Measurements from ENCODE around the gene CBX8. TPM values are rescaled to one million over a fixed set of nuclear protein-coding genes. Genes with fewer than 3 reads are reported as not detected.

The CBX8 gene
- 1 to 10 TPM; 1.9 to 4.7 (median 4.2) TPM for total RNA-seq

GRCh38 chr17:79796763-79797491, at the start of gene CBX8:
CBX8 (minus strand) TSS chr17:79797077; CDS start chr17:79796998, 79 bp downstream.
- TF ChIP-seq CTCF (IDR thresholded peaks at IDR 0.05) (peak in 1 of 3 donors; percentile 22), POLR2A (IDR thresholded peaks at IDR 0.05) (no peak)
- DNase-seq (ENCODE audit: low spot score in 2 of 2): peak; percentile 99 to 100
- 0 to 4% methylated on average over 26 to 35 of the region's 79 CpGs for WGBS, 2 donors
- intact Hi-C loops (cut with DNase I; ENCODE audit: low total_unique reads): no loop called here
- peak within 1 kb of the TSS; percentile 37 for H3K4me3 ChIP-seq (ENCODE audit: low read depth, poor library complexity, severe bottlenecking)

DNA sequence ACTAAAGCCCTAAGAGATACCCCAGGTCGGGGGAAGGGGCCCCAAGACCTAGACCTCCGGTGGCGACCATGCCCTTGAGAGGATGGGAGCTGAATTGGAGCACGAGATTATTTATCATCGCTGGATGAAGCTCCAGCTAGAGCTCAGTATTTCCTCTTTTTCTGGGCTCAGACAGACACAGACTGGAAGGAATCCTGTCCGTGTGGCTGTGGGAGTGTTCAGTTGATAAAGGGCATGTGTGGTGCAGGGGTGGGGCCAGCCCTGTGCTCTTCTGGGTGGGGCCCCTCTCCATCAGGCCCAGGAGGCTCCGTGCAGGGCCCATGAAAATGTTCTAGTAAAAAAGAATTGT, 48.7 kb upstream of the CBX8 start:
- no peak overlapping the region for H3K4me3 ChIP-seq (ENCODE audit: low read depth, poor library complexity, severe bottlenecking)
- no peak for TF ChIP-seq CTCF (IDR thresholded peaks at IDR 0.05)
- TF ChIP-seq POLR2A (IDR thresholded peaks at IDR 0.05): no peak
- DNase-seq (ENCODE audit: low spot score in 2 of 2): peak in 1 of 2 donors; percentile 53
- intact Hi-C loops (cut with DNase I; ENCODE audit: low total_unique reads): no loop called here
- WGBS, 2 donors: 12 to 19% methylated on average over 7 of the region's 7 CpGs

- WGBS, 2 donors: 6 to 7% methylated on average over 13 to 26 of the region's 38 CpGs
- intact Hi-C loops (cut with DNase I; ENCODE audit: low total_unique reads): no loop called here
- DNase-seq (ENCODE audit: low spot score in 2 of 2): peak in 1 of 2 donors; percentile 90
- no peak overlapping the region for H3K4me3 ChIP-seq (ENCODE audit: low read depth, poor library complexity, severe bottlenecking)
- no peak for TF ChIP-seq CTCF (IDR thresholded peaks at IDR 0.05)
- TF ChIP-seq POLR2A (IDR thresholded peaks at IDR 0.05): no peak
These were observed 48.2 kb upstream of the CBX8 start for GRCh38 chr17:79844869-79845600.

DNA sequence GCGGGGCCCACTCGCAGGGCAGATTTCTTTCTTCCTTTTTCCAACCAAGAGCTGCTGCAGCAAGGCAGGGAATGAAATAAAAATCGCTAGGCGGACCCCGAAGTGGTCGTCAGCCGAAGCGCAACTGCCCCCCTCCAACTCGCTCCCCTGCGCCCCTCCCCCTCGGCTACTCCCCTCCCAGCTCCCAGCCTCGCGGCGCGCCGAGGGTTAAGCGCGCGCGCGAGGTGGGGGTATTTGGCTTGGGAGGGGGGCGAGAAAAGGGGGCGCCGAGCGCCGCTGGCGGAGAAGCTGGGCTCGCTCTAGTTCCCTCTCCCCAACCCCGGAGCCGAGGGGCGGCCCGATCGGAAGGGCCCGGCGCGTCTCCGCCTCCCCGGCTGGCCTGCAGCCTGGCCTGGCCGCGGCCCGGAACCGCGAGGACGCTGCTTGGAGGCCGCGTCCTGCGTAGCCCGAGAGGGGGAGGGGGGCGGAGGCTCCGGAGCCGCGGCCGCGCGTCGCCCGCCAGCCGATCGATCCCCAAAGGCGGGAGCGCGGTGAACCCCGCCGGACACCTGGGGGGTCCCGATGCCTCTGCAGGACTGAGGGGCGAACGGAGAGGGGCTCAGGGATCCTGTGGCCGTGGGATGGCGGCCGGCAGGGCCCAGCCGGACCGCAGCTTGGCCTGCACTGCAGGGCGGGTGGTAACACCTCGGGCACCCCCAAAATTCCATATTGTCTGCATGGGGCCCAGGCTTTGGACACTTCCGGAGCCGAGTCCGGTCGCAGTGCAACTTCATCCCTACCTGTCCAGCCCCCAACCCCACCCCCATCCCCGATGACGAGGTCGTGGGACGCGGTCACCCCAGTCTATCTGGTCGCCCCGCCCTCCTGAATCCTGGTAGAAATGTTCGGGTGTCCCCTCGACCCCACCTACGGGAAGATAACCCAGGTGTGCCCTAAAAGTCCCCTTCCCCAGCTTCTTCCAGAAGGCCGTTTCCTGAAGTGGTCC, 47.2 kb upstream of the CBX8 start:
- peak in 1 of 2 donors; percentile 90 for DNase-seq (ENCODE audit: low spot score in 2 of 2)
- peak overlapping the region; percentile 27 for H3K4me3 ChIP-seq (ENCODE audit: low read depth, poor library complexity, severe bottlenecking)
- intact Hi-C loops (cut with DNase I; ENCODE audit: low total_unique reads): loop anchor here (2.0 kb wide), 1 partner anchor 45 kb away; no protein-coding TSS in a partner anchor
- TF ChIP-seq CTCF (IDR thresholded peaks at IDR 0.05) (no peak), POLR2A (IDR thresholded peaks at IDR 0.05) (no peak)
- WGBS, 2 donors: 2 to 3% methylated on average over 26 to 34 of the region's 89 CpGs

- 0% methylated on average over 25 to 29 of the region's 39 CpGs for WGBS, 2 donors
- intact Hi-C loops (cut with DNase I; ENCODE audit: low total_unique reads): loop anchor here (2.0 kb wide), 1 partner anchor 45 kb away; no protein-coding TSS in a partner anchor
- no peak for DNase-seq (ENCODE audit: low spot score in 2 of 2)
- TF ChIP-seq POLR2A (IDR thresholded peaks at IDR 0.05): no peak
- TF ChIP-seq CTCF (IDR thresholded peaks at IDR 0.05): no peak
- peak overlapping the region; percentile 27 for H3K4me3 ChIP-seq (ENCODE audit: low read depth, poor library complexity, severe bottlenecking)
These were observed 46.6 kb upstream of the CBX8 start for GRCh38 chr17:79843474-79843815.

Measured in lower leg skin (tissue), 4 donors.